H9 (cell line): ENCODE data around the gene ACVR2B. TPM values are rescaled to one million over a fixed set of nuclear protein-coding genes. Genes with fewer than 3 reads are reported as not detected.

Experiments
- DNase-seq: peaks from one replicate; pipeline ENCODE4 v3.0.0-alpha.2; 2017
- H2AFZ ChIP-seq: one replicate; pipeline ENCODE4 v1.6.1; 2013; ENCODE audit warnings: mild to moderate bottlenecking, low read length, control low read depth, moderate library complexity
- H2AK5ac ChIP-seq: 2 replicates; pipeline ENCODE4 v1.6.1; 2013; ENCODE audit warnings: low read length, control low read depth, mixed read lengths; ENCODE audit not compliant: insufficient read length
- H2BK120ac ChIP-seq: one replicate; pipeline ENCODE4 v1.6.1; 2013; ENCODE audit warnings: low read depth, mild to moderate bottlenecking, low read length, control low read depth, inconsistent platforms; ENCODE audit not compliant: poor library complexity, severe bottlenecking
- H2BK12ac ChIP-seq: 2 replicates; pipeline ENCODE4 v1.6.1; 2013; ENCODE audit warnings: low read length, control low read depth, mixed read lengths, low read depth; ENCODE audit not compliant: insufficient read length
- H2BK15ac ChIP-seq: 2 replicates; pipeline ENCODE4 v1.6.1; 2013; ENCODE audit warnings: low read depth, low read length, control low read depth
- H2BK20ac ChIP-seq: one replicate; pipeline ENCODE4 v1.6.1; 2013; ENCODE audit warnings: low read depth, mild to moderate bottlenecking, low read length, control low read depth, inconsistent platforms; ENCODE audit not compliant: poor library complexity, severe bottlenecking
- H2BK5ac ChIP-seq: 2 replicates; pipeline ENCODE4 v1.6.1; 2013; ENCODE audit warnings: low read length, control low read depth, mixed read lengths; ENCODE audit not compliant: insufficient read length
- H3K14ac ChIP-seq: 2 replicates; pipeline ENCODE4 v1.6.1; 2013; ENCODE audit warnings: low read length, control low read depth; ENCODE audit not compliant: insufficient read depth
- H3K18ac ChIP-seq: 2 replicates; pipeline ENCODE4 v1.6.1; 2013; ENCODE audit warnings: low read depth, mild to moderate bottlenecking, mixed read lengths, low read length, control low read depth; ENCODE audit not compliant: insufficient read length
- H3K23ac ChIP-seq: 2 replicates; pipeline ENCODE4 v1.6.1; 2013; ENCODE audit warnings: low read length, control low read depth, mixed read lengths, low read depth; ENCODE audit not compliant: insufficient read length
- H3K23me2 ChIP-seq: 2 replicates; pipeline ENCODE4 v1.6.1; 2013; ENCODE audit warnings: low read depth, mild to moderate bottlenecking, mixed read lengths, low read length, control low read depth; ENCODE audit not compliant: insufficient read length, poor library complexity, severe bottlenecking
- H3K27ac ChIP-seq: 2 replicates; pipeline ENCODE4 v1.5.1; 2013; ENCODE audit warnings: low read length, control low read depth, mixed read lengths, low read depth; ENCODE audit not compliant: insufficient read length
- H3K27me3 ChIP-seq: 2 replicates; pipeline ENCODE4 v1.6.1; 2013; ENCODE audit warnings: low read length, control low read depth, inconsistent platforms; ENCODE audit not compliant: insufficient read depth
- H3K4ac ChIP-seq: 2 replicates; pipeline ENCODE4 v1.6.1; 2013; ENCODE audit warnings: low read depth, mild to moderate bottlenecking, control low read depth, inconsistent platforms, low read length, moderate library complexity
- H3K4me1 ChIP-seq: 2 replicates; pipeline ENCODE4 v1.6.1; 2013; ENCODE audit warnings: low read length, control low read depth, inconsistent platforms; ENCODE audit not compliant: insufficient read depth
- H3K4me2 ChIP-seq: 2 replicates; pipeline ENCODE4 v1.6.1; 2013; ENCODE audit warnings: low read length, control low read depth, mixed read lengths; ENCODE audit not compliant: insufficient read length, insufficient read depth
- H3K56ac ChIP-seq: 2 replicates; pipeline ENCODE4 v1.6.1; 2013; ENCODE audit warnings: low read depth, mild to moderate bottlenecking, mixed read lengths, low read length, control low read depth; ENCODE audit not compliant: insufficient read length
- H3K79me1 ChIP-seq: 2 replicates; pipeline ENCODE4 v1.6.1; 2013; ENCODE audit warnings: low read depth, mild to moderate bottlenecking, moderate library complexity, low read length, control low read depth, inconsistent platforms; ENCODE audit not compliant: insufficient read depth, poor library complexity, severe bottlenecking
- H3K79me2 ChIP-seq: 2 replicates; pipeline ENCODE4 v1.6.1; 2013; ENCODE audit warnings: low read length, control low read depth, inconsistent platforms; ENCODE audit not compliant: insufficient read depth
- H3K9ac ChIP-seq: 2 replicates; pipeline ENCODE4 v1.6.1; 2013; ENCODE audit warnings: low read length, control low read depth, mixed read lengths; ENCODE audit not compliant: insufficient read length; ENCODE audit errors: extremely low read depth
- H3K9me3 ChIP-seq: one replicate; pipeline ENCODE4 v1.6.1; 2013; ENCODE audit warnings: low read depth, low read length, inconsistent platforms; ENCODE audit not compliant: control insufficient read depth
- H3T11ph ChIP-seq: one replicate; pipeline ENCODE4 v1.6.1; 2013; ENCODE audit warnings: mild to moderate bottlenecking, low read length, control low read depth, inconsistent platforms
- H4K20me1 ChIP-seq: one replicate; pipeline ENCODE4 v1.6.1; 2013; ENCODE audit not compliant: control insufficient read depth, insufficient read length, insufficient read depth
- H4K5ac ChIP-seq: 2 replicates; pipeline ENCODE4 v1.6.1; 2013; ENCODE audit warnings: low read depth, mild to moderate bottlenecking, mixed read lengths, low read length, control low read depth; ENCODE audit not compliant: insufficient read length
- H4K8ac ChIP-seq: replicated peaks from 2 replicates; pipeline ENCODE4 v1.6.1; 2013; ENCODE audit warnings: low read length, control low read depth, mixed read lengths, low read depth; ENCODE audit not compliant: insufficient read length
- H4K91ac ChIP-seq: 2 replicates; pipeline ENCODE4 v1.6.1; 2013; ENCODE audit warnings: low read depth, mild to moderate bottlenecking, moderate library complexity, mixed read lengths, low read length, control low read depth; ENCODE audit not compliant: insufficient read length
- H3K27ac Mint-ChIP-seq, 3 experiments: 2 replicates in 2 of 3; 3 replicates in 1 of 3; pipeline ENCODE4 v1.8.0; 2020 to 2021; ENCODE audit warnings: mixed read lengths in 3 of 3, mild to moderate bottlenecking in 1 of 3, moderate library complexity in 1 of 3
- H3K27me3 Mint-ChIP-seq: 2 replicates; pipeline ENCODE4 v1.8.0; 2021; ENCODE audit warnings: low read depth, mild to moderate bottlenecking, moderate library complexity, mixed read lengths
- H3K36me3 Mint-ChIP-seq, 3 experiments: 2 replicates in 2 of 3; 3 replicates in 1 of 3; pipeline ENCODE4 v1.8.0; 2020 to 2021; ENCODE audit warnings: low read depth in 3 of 3, mixed read lengths in 3 of 3; ENCODE audit not compliant: insufficient read depth in 1 of 3
- H3K4me1 Mint-ChIP-seq, 2 experiments: 2 replicates each; pipeline ENCODE4 v1.8.0; 2020; ENCODE audit warnings: mixed read lengths in 2 of 2
- H3K4me3 Mint-ChIP-seq, 2 experiments: 2 replicates in 1 of 2; 3 replicates in 1 of 2; pipeline ENCODE4 v1.8.0; 2020 to 2021; ENCODE audit warnings: mild to moderate bottlenecking in 2 of 2, mixed read lengths in 2 of 2, moderate library complexity in 1 of 2
- H3K9me3 Mint-ChIP-seq, 2 experiments: 2 replicates in 1 of 2; 3 replicates in 1 of 2; pipeline ENCODE4 v1.8.0; 2020; ENCODE audit warnings: mild to moderate bottlenecking in 2 of 2, mixed read lengths in 2 of 2, moderate library complexity in 1 of 2
- WGBS: extraction: QIAGEN DNeasy Blood & Tissue Kit; methylation state at CpG from one replicate; pipeline ENCODE4 v1.1.7; 2013; ENCODE audit warnings: missing lambda C conversion rate, low lambda C conversion rate, mixed read lengths; ENCODE audit not compliant: insufficient read length; ENCODE audit errors: extremely low coverage; 5-methylcytosine and 5-hydroxymethylcytosine counted together
- total RNA-seq: library from RNA; stranded (reverse); gene quantifications from 2 replicates; pipeline ENCODE4 v1.2.1, GENCODE V29; 2021
- TF ChIP-seq, protein P1 (sequence below): fragments of 200-600 bp; sonication (generic); conservative IDR thresholded peaks from 3 replicates; pipeline ENCODE4 v1.8.0; 2021; ENCODE audit warnings: antibody characterized with exemption, mild to moderate bottlenecking

ACVR2B gene
- total RNA-seq, 1 experiment from 2014 or later = 105 TPM

DNA sequence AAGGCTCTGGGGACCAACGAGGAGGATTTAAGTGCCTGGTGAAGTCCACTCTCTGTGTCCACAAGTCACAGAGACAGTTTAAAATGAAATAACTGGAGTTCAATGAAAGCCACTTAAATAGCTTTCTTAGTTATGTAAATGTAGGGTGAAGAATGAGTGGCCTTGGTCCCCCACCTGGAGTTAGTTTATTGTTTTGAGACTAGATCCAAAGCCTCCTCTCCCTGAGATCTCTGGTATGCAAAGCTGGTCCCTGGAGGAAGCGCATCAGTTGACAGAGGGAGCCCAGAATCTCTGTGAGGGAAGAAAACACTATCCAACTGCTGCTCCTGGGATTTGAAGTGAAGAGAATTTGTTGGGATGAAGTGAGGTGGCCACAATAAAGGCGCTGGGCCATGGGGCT lies 83.0 kb downstream of the ACVR2B start:
- H3K4ac ChIP-seq = no peak overlapping the region
- no peak overlapping the region for H3K4me2 ChIP-seq

More for the DNA sequence above, 83.0 kb downstream of the ACVR2B start:
- DNase-seq = no peak
- no peaks in the 10 kb centered on the region for H3K23me2 ChIP-seq
- no peak overlapping the region for H3K9ac ChIP-seq
- Mint-ChIP-seq H3K27me3 (no peaks in the 10 kb centered on the region), H3K4me3 (peak overlapping the region in 1 of 2 experiments; percentile 3; a peak in 3 of 5 replicates), H3K27ac (peak overlapping the region; percentile 16 to 94 (median 63); a peak in 6 of 7 replicates), H3K9me3 (peaks cover 15 to 22% of the 10 kb centered on the region in 2 experiments), H3K4me1 (peaks cover 39 to 49% of the 10 kb centered on the region in 2 experiments), H3K36me3 (peaks cover 11 to 26% (median 16%) of the 10 kb centered on the region in 3 experiments)
- no peak overlapping the region for H2AK5ac ChIP-seq
- H3K9me3 ChIP-seq = no peaks in the 10 kb centered on the region
- no peak overlapping the region for H2BK120ac ChIP-seq
- H2AFZ ChIP-seq = no peak overlapping the region
- TF ChIP-seq, protein P1, sequence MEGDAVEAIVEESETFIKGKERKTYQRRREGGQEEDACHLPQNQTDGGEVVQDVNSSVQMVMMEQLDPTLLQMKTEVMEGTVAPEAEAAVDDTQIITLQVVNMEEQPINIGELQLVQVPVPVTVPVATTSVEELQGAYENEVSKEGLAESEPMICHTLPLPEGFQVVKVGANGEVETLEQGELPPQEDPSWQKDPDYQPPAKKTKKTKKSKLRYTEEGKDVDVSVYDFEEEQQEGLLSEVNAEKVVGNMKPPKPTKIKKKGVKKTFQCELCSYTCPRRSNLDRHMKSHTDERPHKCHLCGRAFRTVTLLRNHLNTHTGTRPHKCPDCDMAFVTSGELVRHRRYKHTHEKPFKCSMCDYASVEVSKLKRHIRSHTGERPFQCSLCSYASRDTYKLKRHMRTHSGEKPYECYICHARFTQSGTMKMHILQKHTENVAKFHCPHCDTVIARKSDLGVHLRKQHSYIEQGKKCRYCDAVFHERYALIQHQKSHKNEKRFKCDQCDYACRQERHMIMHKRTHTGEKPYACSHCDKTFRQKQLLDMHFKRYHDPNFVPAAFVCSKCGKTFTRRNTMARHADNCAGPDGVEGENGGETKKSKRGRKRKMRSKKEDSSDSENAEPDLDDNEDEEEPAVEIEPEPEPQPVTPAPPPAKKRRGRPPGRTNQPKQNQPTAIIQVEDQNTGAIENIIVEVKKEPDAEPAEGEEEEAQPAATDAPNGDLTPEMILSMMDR = no peak
- no peak overlapping the region for H3K56ac ChIP-seq
- no peaks in the 10 kb centered on the region for H3K27me3 ChIP-seq
- H2BK12ac ChIP-seq = no peak overlapping the region
- no peak overlapping the region for H3K23ac ChIP-seq
- no peak overlapping the region for H4K8ac ChIP-seq
- H2BK20ac ChIP-seq = no peak overlapping the region
- no peak overlapping the region for H3T11ph ChIP-seq
- no peak overlapping the region for H3K14ac ChIP-seq
- WGBS = no CpG with 5 or more reads among the region's 3 CpGs
- H2BK15ac ChIP-seq = no peak overlapping the region
- no peaks in the 10 kb centered on the region for H3K79me2 ChIP-seq
- H4K20me1 ChIP-seq = no peaks in the 10 kb centered on the region
- H2BK5ac ChIP-seq = no peak overlapping the region
- no peaks in the 10 kb centered on the region for H3K79me1 ChIP-seq
- no peak overlapping the region for H4K91ac ChIP-seq
- H3K4me1 ChIP-seq = peaks cover 9% of the 10 kb centered on the region; the same call in 1 of the 2 replicates
- no peak overlapping the region for H3K27ac ChIP-seq
- H3K18ac ChIP-seq = no peak overlapping the region
- no peak overlapping the region for H4K5ac ChIP-seq
